Immature natural killer cell (primary cell): ENCODE results near the gene SRP9. TPM values are rescaled to one million over a fixed set of nuclear protein-coding genes. Genes with fewer than 3 reads are reported as not detected.

Experiments used
- DNase-seq, 3 donors: peaks; one replicate each; pipeline ENCODE4 v3.0.0; 2022; ENCODE audit warnings: mixed read lengths in 1 of 3
- H3K27ac Mint-ChIP-seq, 6 donors: one replicate each; pipeline ENCODE4 v1.8.0; 2020; ENCODE audit warnings: mixed read lengths in 6 of 6, mild to moderate bottlenecking in 5 of 6, inconsistent platforms in 4 of 6, moderate library complexity in 3 of 6
- H3K27me3 Mint-ChIP-seq, 3 donors: one replicate each; pipeline ENCODE4 v1.8.0; 2020 to 2021; ENCODE audit warnings: low read depth in 3 of 3, mild to moderate bottlenecking in 3 of 3, mixed read lengths in 3 of 3, moderate library complexity in 3 of 3, inconsistent platforms in 1 of 3
- H3K36me3 Mint-ChIP-seq, 3 donors: one replicate each; pipeline ENCODE4 v1.8.0; 2020; ENCODE audit warnings: mixed read lengths in 3 of 3, inconsistent platforms in 2 of 3, mild to moderate bottlenecking in 2 of 3
- H3K4me1 Mint-ChIP-seq, 2 donors: one replicate each; pipeline ENCODE4 v1.8.0; 2020; ENCODE audit warnings: inconsistent platforms in 2 of 2, mild to moderate bottlenecking in 2 of 2, mixed read lengths in 2 of 2, moderate library complexity in 1 of 2
- H3K4me3 Mint-ChIP-seq, 5 donors: one replicate each; pipeline ENCODE4 v1.8.0; 2020; ENCODE audit warnings: mild to moderate bottlenecking in 5 of 5, mixed read lengths in 5 of 5, inconsistent platforms in 3 of 5, moderate library complexity in 3 of 5
- H3K9me3 Mint-ChIP-seq, 6 donors: one replicate each; pipeline ENCODE4 v1.8.0; 2020; ENCODE audit warnings: mild to moderate bottlenecking in 6 of 6, mixed read lengths in 6 of 6, inconsistent platforms in 4 of 6, moderate library complexity in 3 of 6
- polyA plus RNA-seq, 3 donors: library from polyadenylated mRNA; unstranded; fragments of 300-500 nt; fragmentation: Illumina TruSeq; gene quantifications; one replicate each; pipeline ENCODE4 v1.2.3, GENCODE V29; 2021

SRP9 gene
- polyA plus RNA-seq: 100 to 1,000 TPM; 300 to 594 (median 317) TPM

DNA sequence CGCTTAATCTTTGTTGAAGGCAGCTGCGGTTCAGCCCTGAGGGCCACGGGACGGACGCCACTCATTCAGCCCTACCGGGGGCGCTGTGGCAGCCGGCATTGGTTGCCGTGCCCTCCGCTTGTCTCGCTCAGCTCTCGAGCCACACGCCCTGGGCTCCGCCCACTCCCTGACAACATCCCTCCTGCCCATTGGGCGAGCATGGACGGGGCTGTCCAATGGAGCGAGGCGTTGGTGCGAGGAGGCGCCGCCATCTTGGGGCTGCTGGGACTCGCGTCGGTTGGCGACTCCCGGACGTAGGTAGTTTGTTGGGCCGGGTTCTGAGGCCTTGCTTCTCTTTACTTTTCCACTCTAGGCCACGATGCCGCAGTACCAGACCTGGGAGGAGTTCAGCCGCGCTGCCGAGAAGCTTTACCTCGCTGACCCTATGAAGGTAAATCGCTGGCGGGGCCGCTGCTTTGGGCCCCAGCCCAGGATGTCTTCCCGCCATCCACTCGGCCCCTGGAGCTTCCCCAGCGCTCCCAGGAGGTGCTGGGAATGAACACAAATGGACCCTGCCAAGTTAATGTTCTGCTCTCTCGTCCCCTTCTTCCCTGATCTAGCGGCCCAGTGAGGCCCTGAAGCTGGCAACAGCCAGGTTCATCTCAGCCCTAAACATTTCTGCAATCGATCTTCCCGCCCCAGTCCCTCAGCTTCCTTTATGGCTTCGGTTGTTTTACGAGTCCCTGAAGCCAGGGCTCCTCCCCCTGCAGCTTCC, at the start of gene SRP9:
Gene SRP9 (plus strand): TSS at position 244 of the 754 bp plus-strand sequence. CDS start 115 bp downstream, at position 359.
- no peaks in the 10 kb centered on the region for H3K9me3 Mint-ChIP-seq
- peak; percentile 98 to 99 (median 99) for DNase-seq

GRCh38 chr1:225731491-225731890, 46.1 kb upstream of the SRP9 start:
- no peak for DNase-seq
- H3K9me3 Mint-ChIP-seq: no peaks in the 10 kb centered on the region
- H3K4me3 Mint-ChIP-seq: no peak overlapping the region
- H3K4me1 Mint-ChIP-seq: no peaks in the 10 kb centered on the region
- H3K36me3 Mint-ChIP-seq: no peaks in the 10 kb centered on the region
- H3K27ac Mint-ChIP-seq: no peak overlapping the region
- peaks cover 0 to 6% (median 2%) of the 10 kb centered on the region in 3 donors for H3K27me3 Mint-ChIP-seq

More for the DNA sequence above, at the start of gene SRP9:
- peaks cover 7 to 27% of the 10 kb centered on the region in 2 donors for H3K4me1 Mint-ChIP-seq
- no peak within 1 kb of the TSS for H3K4me3 Mint-ChIP-seq
- no peak within 1 kb of the TSS for H3K27ac Mint-ChIP-seq
- no peaks in the 10 kb centered on the region for H3K36me3 Mint-ChIP-seq
- peaks cover 2 to 3% (median 2%) of the 10 kb centered on the region in 3 donors for H3K27me3 Mint-ChIP-seq

DNA sequence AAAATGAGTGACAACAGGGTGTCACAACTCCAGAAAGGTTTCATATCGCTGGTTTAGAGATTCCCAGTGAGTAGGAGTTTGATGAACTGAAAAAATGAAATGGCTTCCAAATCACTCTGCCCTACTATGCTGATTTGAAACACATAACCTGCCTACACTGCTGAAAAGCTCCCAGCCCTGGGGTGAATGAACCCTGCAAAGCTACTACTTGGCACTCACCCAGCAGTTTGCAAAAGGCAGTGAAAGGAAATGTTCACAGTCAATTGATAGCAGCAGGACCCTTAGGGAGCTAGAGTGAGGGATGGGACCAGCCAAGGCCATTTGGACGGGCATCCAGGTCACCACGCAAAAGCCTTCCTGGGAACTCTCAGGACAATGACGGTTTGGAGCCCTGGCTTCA, 44.4 kb upstream of the SRP9 start:
- Mint-ChIP-seq H3K4me3 (no peak overlapping the region), H3K36me3 (no peaks in the 10 kb centered on the region), H3K27me3 (peaks cover 0 to 3% (median 2%) of the 10 kb centered on the region in 3 donors), H3K4me1 (no peaks in the 10 kb centered on the region), H3K27ac (no peak overlapping the region), H3K9me3 (no peaks in the 10 kb centered on the region)
- DNase-seq: no peak

GRCh38 chr1:225735252-225736149, 42.1 kb upstream of the SRP9 start:
- H3K36me3 Mint-ChIP-seq: no peaks in the 10 kb centered on the region
- peaks cover 0 to 3% (median 2%) of the 10 kb centered on the region in 3 donors for H3K27me3 Mint-ChIP-seq
- no peak overlapping the region for H3K4me3 Mint-ChIP-seq
- no peak overlapping the region for H3K27ac Mint-ChIP-seq
- H3K9me3 Mint-ChIP-seq: no peaks in the 10 kb centered on the region
- H3K4me1 Mint-ChIP-seq: no peaks in the 10 kb centered on the region
- no peak for DNase-seq

- DNase-seq: no peak
- Mint-ChIP-seq H3K4me1 (no peaks in the 10 kb centered on the region), H3K27me3 (peaks cover 0 to 3% (median 2%) of the 10 kb centered on the region in 3 donors), H3K4me3 (no peak overlapping the region), H3K27ac (no peak overlapping the region), H3K9me3 (no peaks in the 10 kb centered on the region), H3K36me3 (no peaks in the 10 kb centered on the region)
Measured at GRCh38 chr1:225736437-225737098, 41.1 kb upstream of the SRP9 start.

GRCh38 chr1:225737161-225737560, 40.5 kb upstream of the SRP9 start:
- Mint-ChIP-seq H3K27ac (no peak overlapping the region), H3K4me1 (no peaks in the 10 kb centered on the region), H3K9me3 (no peaks in the 10 kb centered on the region), H3K36me3 (no peaks in the 10 kb centered on the region), H3K4me3 (no peak overlapping the region), H3K27me3 (peaks cover 0 to 3% (median 2%) of the 10 kb centered on the region in 3 donors)
- DNase-seq: no peak

DNA sequence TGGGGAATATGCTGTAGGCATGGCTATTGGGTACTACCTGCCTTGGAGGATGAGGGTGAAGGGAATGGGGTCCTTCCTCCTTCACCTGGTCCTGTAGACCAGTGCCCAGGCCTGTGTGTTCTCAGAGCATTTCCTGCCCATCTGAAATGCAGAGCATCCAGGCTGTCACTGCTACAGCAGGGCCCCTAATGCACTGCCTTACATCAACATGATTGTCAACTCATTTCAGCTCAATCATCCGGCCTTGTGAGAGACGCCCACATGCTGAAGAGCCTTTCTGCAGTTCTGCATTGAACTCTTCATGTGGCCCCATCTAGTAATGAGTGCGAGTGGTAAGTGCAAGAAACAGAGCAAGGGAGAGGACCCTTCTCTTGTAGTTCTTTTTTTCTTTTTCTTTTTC, 39.8 kb upstream of the SRP9 start:
- Mint-ChIP-seq H3K9me3 (peaks cover 0 to 1% (median 0%) of the 10 kb centered on the region in 6 donors), H3K27me3 (peaks cover 0 to 2% (median 0%) of the 10 kb centered on the region in 3 donors), H3K27ac (no peak overlapping the region), H3K36me3 (no peaks in the 10 kb centered on the region), H3K4me3 (no peak overlapping the region), H3K4me1 (no peaks in the 10 kb centered on the region)
- no peak for DNase-seq

GRCh38 chr1:225738763-225739162, 38.9 kb upstream of the SRP9 start:
- peaks cover 0 to 1% (median 0%) of the 10 kb centered on the region in 6 donors for H3K9me3 Mint-ChIP-seq
- no peak for DNase-seq
- H3K27me3 Mint-ChIP-seq: peaks cover 0 to 2% (median 0%) of the 10 kb centered on the region in 3 donors
- no peak overlapping the region for H3K4me3 Mint-ChIP-seq
- H3K36me3 Mint-ChIP-seq: no peaks in the 10 kb centered on the region
- no peak overlapping the region for H3K27ac Mint-ChIP-seq
- no peaks in the 10 kb centered on the region for H3K4me1 Mint-ChIP-seq

- no peak overlapping the region for H3K27ac Mint-ChIP-seq
Measured at GRCh38 chr1:225739542-225740107, 38.0 kb upstream of the SRP9 start.

DNA sequence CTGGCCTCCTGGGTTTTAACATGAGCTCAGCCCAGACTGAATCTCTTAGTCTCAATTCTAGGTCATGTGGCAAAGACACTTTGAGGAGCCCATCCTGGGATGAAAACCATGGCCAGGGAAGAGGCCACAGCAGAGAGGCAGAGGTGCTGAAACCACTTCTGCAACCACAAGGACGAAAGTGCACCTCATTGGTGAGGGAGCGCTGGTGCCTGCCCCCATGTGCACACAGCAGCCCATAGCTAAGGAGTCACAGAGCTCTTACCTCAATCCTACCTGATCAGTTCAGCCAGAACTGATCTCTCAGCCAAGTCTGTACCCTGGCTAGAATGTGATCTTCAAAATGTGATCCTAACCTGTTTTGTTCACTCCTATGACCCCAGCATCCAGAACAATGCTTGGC, 32.9 kb upstream of the SRP9 start:
- H3K27me3 Mint-ChIP-seq: peaks cover 0 to 3% (median 2%) of the 10 kb centered on the region in 3 donors
- H3K27ac Mint-ChIP-seq: no peak overlapping the region
- no peaks in the 10 kb centered on the region for H3K36me3 Mint-ChIP-seq
- H3K4me3 Mint-ChIP-seq: no peak overlapping the region
- H3K4me1 Mint-ChIP-seq: peaks cover 6 to 9% of the 10 kb centered on the region in 2 donors
- no peak for DNase-seq
- peaks cover 0 to 1% (median 0%) of the 10 kb centered on the region in 6 donors for H3K9me3 Mint-ChIP-seq

More at GRCh38 chr1:225739542-225740107, 38.0 kb upstream of the SRP9 start:
- peaks cover 0 to 1% (median 0%) of the 10 kb centered on the region in 6 donors for H3K9me3 Mint-ChIP-seq
- H3K4me1 Mint-ChIP-seq: peaks cover 1 to 2% of the 10 kb centered on the region in 2 donors
- peaks cover 0 to 2% (median 0%) of the 10 kb centered on the region in 3 donors for H3K27me3 Mint-ChIP-seq
- no peak for DNase-seq
- no peak overlapping the region for H3K4me3 Mint-ChIP-seq
- H3K36me3 Mint-ChIP-seq: no peaks in the 10 kb centered on the region

GRCh38 chr1:225745273-225745672, 32.4 kb upstream of the SRP9 start:
- H3K27ac Mint-ChIP-seq: no peak overlapping the region
- H3K4me1 Mint-ChIP-seq: peaks cover 8 to 14% of the 10 kb centered on the region in 2 donors
- no peaks in the 10 kb centered on the region for H3K36me3 Mint-ChIP-seq
- no peak for DNase-seq
- H3K9me3 Mint-ChIP-seq: peaks cover 0 to 1% (median 0%) of the 10 kb centered on the region in 6 donors
- H3K4me3 Mint-ChIP-seq: no peak overlapping the region
- peaks cover 0 to 3% (median 2%) of the 10 kb centered on the region in 3 donors for H3K27me3 Mint-ChIP-seq

DNA sequence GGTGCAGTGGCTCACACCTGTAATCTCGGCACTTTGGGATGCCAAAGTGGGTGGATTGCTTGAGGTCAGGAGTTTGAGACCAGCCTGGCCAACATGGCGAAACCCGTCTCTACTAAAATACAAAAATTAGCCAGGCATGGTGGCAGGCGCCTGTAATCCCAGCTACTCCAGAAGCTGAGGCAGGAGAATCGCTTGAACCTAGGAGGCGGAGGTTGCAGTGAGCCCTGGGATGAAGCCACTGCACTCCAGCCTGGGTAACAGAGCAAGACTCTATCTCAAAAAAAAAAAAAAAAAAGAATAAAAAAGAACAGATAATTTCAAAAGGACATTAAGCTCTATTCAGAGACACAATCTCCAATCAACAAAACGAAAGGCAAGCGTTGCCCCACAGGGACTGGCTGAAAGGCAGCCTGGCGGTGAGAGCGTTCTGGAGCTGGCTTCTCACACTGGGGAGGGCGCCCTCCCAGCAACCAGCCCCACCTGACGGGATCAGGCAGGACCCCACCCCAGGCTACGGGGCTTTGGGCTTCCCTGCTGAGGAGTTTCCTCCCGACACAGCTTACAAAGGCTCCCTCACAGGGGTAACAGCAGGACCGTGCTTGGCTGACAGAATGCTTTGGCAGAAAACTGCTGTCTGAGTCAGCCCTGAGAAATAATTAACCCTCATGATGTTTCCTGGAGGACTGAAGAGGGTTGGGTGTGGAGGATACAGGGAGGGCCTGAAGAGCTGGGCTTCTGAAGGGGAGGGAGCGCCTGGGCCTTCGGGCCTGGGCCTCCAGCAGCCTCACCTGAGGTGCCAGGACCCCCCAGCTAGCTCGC, 31.1 kb upstream of the SRP9 start:
- no peak overlapping the region for H3K4me3 Mint-ChIP-seq
- H3K27ac Mint-ChIP-seq: no peak overlapping the region
- no peaks in the 10 kb centered on the region for H3K36me3 Mint-ChIP-seq
- H3K27me3 Mint-ChIP-seq: peaks cover 0 to 3% (median 2%) of the 10 kb centered on the region in 3 donors
- no peak for DNase-seq
- peaks cover 0 to 1% (median 0%) of the 10 kb centered on the region in 6 donors for H3K9me3 Mint-ChIP-seq
- H3K4me1 Mint-ChIP-seq: peaks cover 10 to 20% of the 10 kb centered on the region in 2 donors
